PC-3 (cell line): Measurements from ENCODE around the gene ATP10A. TPM values are rescaled to one million over a fixed set of nuclear protein-coding genes. Genes with fewer than 3 reads are reported as not detected.

Source experiments
- ATAC-seq: fragments of 200-7000 bp; cut with Tn5 transposase; 2 replicates; pipeline ENCODE4 v1.9.1; 2020; ENCODE audit warnings: mild to moderate bottlenecking, moderate library complexity
- BruUV-seq: library from RNA; stranded (reverse); fragments of 400-500 nt; replicated peaks from 2 replicates; lab custom pipeline; 2021; lab: Mats Ljungman, UMichigan
- CTCF ChIA-PET: fragments of 300-600 bp; sonication (Branson Sonifier 250); formaldehyde crosslinking; loops from one replicate; lab custom pipeline; 2022; ENCODE audit warnings: antibody characterized with exemption; lab: Charles Lee
- POLR2A ChIA-PET: fragments of 300-600 bp; sonication (Branson Sonifier 250); formaldehyde crosslinking; loops from one replicate; lab custom pipeline; 2022; ENCODE audit warnings: antibody characterized with exemption; ENCODE audit not compliant: unreplicated experiment; lab: Charles Lee
- DNase-seq: peaks from one replicate; pipeline ENCODE4 v3.0.0-alpha.2; 2015
- H2AFZ ChIP-seq: fragments of 300-600 bp; sonication (generic); 2 replicates; pipeline ENCODE4 v1.6.0; 2016; ENCODE audit warnings: antibody characterized with exemption, low read length
- H3F3A ChIP-seq: fragments of 300-600 bp; sonication (generic); one replicate; pipeline ENCODE4 v1.6.0; 2017; ENCODE audit warnings: antibody characterized with exemption, low read length, control low read depth, mild to moderate bottlenecking; ENCODE audit not compliant: unreplicated experiment
- H3K27ac ChIP-seq: fragments of 300-600 bp; sonication (generic); 2 replicates; pipeline ENCODE4 v1.5.1; 2016; ENCODE audit warnings: mild to moderate bottlenecking, low read length
- H3K27me3 ChIP-seq: fragments of 300-600 bp; sonication (generic); 2 replicates; pipeline ENCODE4 v1.6.1; 2016; ENCODE audit warnings: low read length, mixed read lengths
- H3K36me3 ChIP-seq: fragments of 300-600 bp; sonication (generic); 2 replicates; pipeline ENCODE4 v1.6.1; 2016; ENCODE audit warnings: low read depth, mixed run types, low read length, mixed read lengths
- H3K4me1 ChIP-seq: fragments of 300-600 bp; sonication (generic); 2 replicates; pipeline ENCODE4 v1.5.1; 2016; ENCODE audit warnings: low read length; ENCODE audit not compliant: insufficient read depth
- H3K4me2 ChIP-seq: fragments of 300-600 bp; sonication (generic); 2 replicates; pipeline ENCODE4 v1.6.0; 2016; ENCODE audit warnings: low read length
- H3K4me3 ChIP-seq: fragments of 300-600 bp; sonication (generic); 2 replicates; pipeline ENCODE4 v1.5.1; 2016; ENCODE audit warnings: mild to moderate bottlenecking, low read length, mixed read lengths
- H3K79me2 ChIP-seq: fragments of 300-600 bp; sonication (generic); 2 replicates; pipeline ENCODE4 v1.6.1; 2017; ENCODE audit warnings: low read length, mixed read lengths
- H3K9ac ChIP-seq: fragments of 300-600 bp; sonication (generic); 2 replicates; pipeline ENCODE4 v1.6.0; 2016; ENCODE audit warnings: mild to moderate bottlenecking, low read length
- H3K9me2 ChIP-seq: fragments of 300-600 bp; sonication (generic); replicated peaks from 2 replicates; pipeline ENCODE4 v1.6.1; 2016; ENCODE audit warnings: mixed run types, low read length, mixed read lengths
- H3K9me3 ChIP-seq: fragments of 300-600 bp; sonication (generic); 2 replicates; pipeline ENCODE4 v1.6.1; 2016; ENCODE audit warnings: low read length, mixed read lengths
- H4K20me1 ChIP-seq: fragments of 300-600 bp; sonication (generic); 2 replicates; pipeline ENCODE4 v1.6.1; 2016; ENCODE audit warnings: low read length, mixed read lengths
- EZH2 ChIP-seq: fragments of 300-600 bp; sonication (generic); IDR thresholded peaks from one replicate; pipeline ENCODE4 v1.6.1; 2017; ENCODE audit warnings: antibody characterized with exemption, mild to moderate bottlenecking, low read length; ENCODE audit not compliant: unreplicated experiment
- EZH2phosphoT487 ChIP-seq: fragments of 300-600 bp; sonication (generic); IDR thresholded peaks from 2 replicates; pipeline ENCODE4 v1.6.1; 2018; ENCODE audit warnings: mild to moderate bottlenecking, antibody characterized with exemption, low read length, borderline replicate concordance
- intact Hi-C: fragments of 100-400 bp; cut with micrococcal nuclease; formaldehyde crosslinking; loops from 2 replicates; pipeline ENCODE4 v1.9.0; 2023
- total RNA-seq: library from RNA; depleted of rRNA; stranded (reverse); fragments of >200 nt; gene quantifications from 2 replicates; pipeline ENCODE4 v1.2.3, GENCODE V29; 2014
- TF ChIP-seq, protein P1 (sequence below): fragments of 300-600 bp; sonication (generic); conservative IDR thresholded peaks from 2 replicates; pipeline ENCODE4 v1.5.1; 2017; ENCODE audit warnings: antibody characterized with exemption, low read depth, mild to moderate bottlenecking, low read length

Gene ATP10A
- total RNA-seq, 1 experiment from 2014 or later, result 2.6 TPM

DNA sequence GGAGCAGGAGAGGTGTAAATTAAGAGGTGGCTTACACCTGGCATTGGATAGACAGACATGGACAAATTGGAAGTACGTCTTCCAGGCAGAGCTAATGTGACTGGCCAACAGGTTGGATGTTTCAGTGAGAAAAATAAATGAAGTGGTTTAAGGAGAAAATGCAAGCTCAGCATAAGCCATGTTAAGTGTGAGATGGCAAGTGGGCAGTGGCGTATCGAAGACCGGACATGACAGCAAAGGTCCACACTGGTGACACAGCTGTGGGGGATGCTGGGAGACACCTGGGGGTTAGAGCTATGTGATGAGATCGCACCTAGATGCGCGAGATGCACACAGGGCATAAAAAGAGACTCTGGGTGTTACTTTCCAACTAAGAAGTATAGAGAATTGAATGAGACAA is 3.7 kb upstream of the ATP10A start:
- no peaks in the 10 kb centered on the region for H3K9me2 ChIP-seq
- CTCF ChIA-PET, result no interaction called here
- no peak overlapping the region for H3K9ac ChIP-seq
- H3F3A ChIP-seq, result no peaks in the 10 kb centered on the region
- no peaks in the 10 kb centered on the region for H3K79me2 ChIP-seq
- DNase-seq (no peak), ATAC-seq (no peak)
- intact Hi-C loops, result no loop called here
- H3K27ac ChIP-seq, result no peak overlapping the region
- no peaks in the 10 kb centered on the region for H4K20me1 ChIP-seq
- no peaks in the 10 kb centered on the region for H3K9me3 ChIP-seq
- H3K36me3 ChIP-seq, result no peaks in the 10 kb centered on the region
- POLR2A ChIA-PET, result no interaction called here
- no peaks in the 10 kb centered on the region for H3K4me1 ChIP-seq
- TF ChIP-seq EZH2phosphoT487, result no peak
- TF ChIP-seq EZH2, result no peak
- TF ChIP-seq, protein P1, sequence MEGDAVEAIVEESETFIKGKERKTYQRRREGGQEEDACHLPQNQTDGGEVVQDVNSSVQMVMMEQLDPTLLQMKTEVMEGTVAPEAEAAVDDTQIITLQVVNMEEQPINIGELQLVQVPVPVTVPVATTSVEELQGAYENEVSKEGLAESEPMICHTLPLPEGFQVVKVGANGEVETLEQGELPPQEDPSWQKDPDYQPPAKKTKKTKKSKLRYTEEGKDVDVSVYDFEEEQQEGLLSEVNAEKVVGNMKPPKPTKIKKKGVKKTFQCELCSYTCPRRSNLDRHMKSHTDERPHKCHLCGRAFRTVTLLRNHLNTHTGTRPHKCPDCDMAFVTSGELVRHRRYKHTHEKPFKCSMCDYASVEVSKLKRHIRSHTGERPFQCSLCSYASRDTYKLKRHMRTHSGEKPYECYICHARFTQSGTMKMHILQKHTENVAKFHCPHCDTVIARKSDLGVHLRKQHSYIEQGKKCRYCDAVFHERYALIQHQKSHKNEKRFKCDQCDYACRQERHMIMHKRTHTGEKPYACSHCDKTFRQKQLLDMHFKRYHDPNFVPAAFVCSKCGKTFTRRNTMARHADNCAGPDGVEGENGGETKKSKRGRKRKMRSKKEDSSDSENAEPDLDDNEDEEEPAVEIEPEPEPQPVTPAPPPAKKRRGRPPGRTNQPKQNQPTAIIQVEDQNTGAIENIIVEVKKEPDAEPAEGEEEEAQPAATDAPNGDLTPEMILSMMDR, result no peak
- no peak overlapping the region for H3K4me3 ChIP-seq
- H3K27me3 ChIP-seq, result no peaks in the 10 kb centered on the region
- H3K4me2 ChIP-seq, result no peak overlapping the region
- no TSS peak for BruUV-seq
- no peak overlapping the region for H2AFZ ChIP-seq

DNA sequence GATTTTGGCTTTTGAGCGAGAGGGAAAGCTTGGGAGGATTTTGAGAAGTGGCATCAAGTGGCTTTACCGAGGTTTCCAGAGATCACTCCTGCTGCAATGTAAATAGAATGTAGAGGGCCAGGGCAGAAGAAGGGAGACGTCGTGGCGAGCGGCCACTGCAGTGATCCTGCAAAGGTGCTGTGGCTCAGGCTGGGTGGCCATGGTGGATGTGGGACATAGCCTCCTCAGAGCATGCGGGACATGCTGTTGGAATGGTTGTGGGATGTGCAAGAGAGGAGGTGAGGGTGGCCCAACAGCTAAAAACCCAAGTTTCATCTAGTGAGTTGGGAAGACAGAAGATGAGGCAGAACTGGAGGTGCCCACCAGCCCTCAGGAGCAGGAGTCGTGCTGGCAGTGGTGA is 3.1 kb upstream of the ATP10A start:
- H2AFZ ChIP-seq, result no peak overlapping the region
- POLR2A ChIA-PET, result no interaction called here
- TF ChIP-seq EZH2, result no peak
- TF ChIP-seq, protein P1, result no peak
- no peak for TF ChIP-seq EZH2phosphoT487
- no peaks in the 10 kb centered on the region for H3K4me1 ChIP-seq
- no peaks in the 10 kb centered on the region for H3F3A ChIP-seq
- CTCF ChIA-PET, result no interaction called here
- DNase-seq, result no peak
- no TSS peak for BruUV-seq
- H4K20me1 ChIP-seq, result no peaks in the 10 kb centered on the region
- no peaks in the 10 kb centered on the region for H3K9me2 ChIP-seq
- no peak overlapping the region for H3K9ac ChIP-seq
- no peak overlapping the region for H3K4me2 ChIP-seq
- no peaks in the 10 kb centered on the region for H3K27me3 ChIP-seq
- no peaks in the 10 kb centered on the region for H3K36me3 ChIP-seq
- intact Hi-C loops, result no loop called here
- H3K79me2 ChIP-seq, result no peaks in the 10 kb centered on the region
- no peak overlapping the region for H3K27ac ChIP-seq
- H3K4me3 ChIP-seq, result no peak overlapping the region
- H3K9me3 ChIP-seq, result no peaks in the 10 kb centered on the region
- ATAC-seq, result no peak

DNA sequence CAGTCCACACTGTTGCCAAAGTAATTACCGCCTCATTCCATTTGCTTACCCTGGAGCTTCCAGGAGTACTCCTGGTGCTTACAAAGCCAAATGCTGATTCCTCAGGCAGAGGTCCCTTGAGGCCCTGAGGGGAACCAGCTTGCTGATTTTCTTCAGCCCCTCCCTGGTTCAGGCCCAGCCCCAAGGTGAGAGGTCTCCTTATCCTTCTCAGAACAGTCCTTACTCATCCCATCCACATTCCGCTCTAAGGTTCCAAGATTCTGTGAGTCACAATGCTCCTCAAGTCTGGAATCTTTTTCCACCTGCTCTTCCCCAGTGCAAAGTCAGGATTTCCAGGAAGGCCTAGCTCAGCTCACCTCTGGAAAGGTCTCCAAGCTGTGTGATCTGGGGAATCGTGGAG is 1.8 kb upstream of the ATP10A start:
- Histone ChIP-seq H3K4me3 (no peak overlapping the region), H3K9me3 (no peaks in the 10 kb centered on the region), H3K4me2 (no peak overlapping the region), H2AFZ (no peak overlapping the region), H3F3A (no peaks in the 10 kb centered on the region), H3K27me3 (no peaks in the 10 kb centered on the region), H3K36me3 (no peaks in the 10 kb centered on the region), H3K9me2 (no peaks in the 10 kb centered on the region), H3K4me1 (no peaks in the 10 kb centered on the region), H3K79me2 (no peaks in the 10 kb centered on the region), H3K27ac (no peak overlapping the region), H3K9ac (no peak overlapping the region), H4K20me1 (no peaks in the 10 kb centered on the region)
- TF ChIP-seq, protein P1, result no peak
- TF ChIP-seq EZH2phosphoT487 (no peak), EZH2 (no peak)
- DNase-seq (peak; percentile 53), ATAC-seq (no peak)
- intact Hi-C loops, result no loop called here
- no TSS peak for BruUV-seq
- POLR2A ChIA-PET, result interaction anchor here (0.6 kb wide), 1 partner anchor 69 kb away, joined by 4 read pairs; no protein-coding TSS in a partner anchor
- CTCF ChIA-PET, result no interaction called here
